Heart right ventricle (tissue), 16 donors: Measurements from ENCODE around the gene PCGF2. TPM values are rescaled to one million over a fixed set of nuclear protein-coding genes. Genes with fewer than 3 reads are reported as not detected.

Experiments used
- ATAC-seq, 8 donors: fragments of 200-7000 bp; cut with Tn5 transposase; one replicate each; pipeline ENCODE4 v1.9.1; 2020; ENCODE audit warnings: mild to moderate bottlenecking in 8 of 8, moderate library complexity in 8 of 8, moderate number of reproducible peaks in 1 of 8
- DNase-seq, 2 donors: peaks; one replicate each; pipeline ENCODE4 v3.0.0-alpha.2; 2020
- H3K27ac ChIP-seq, 10 donors: fragments of 200-600 bp; sonication (generic) in 2 of 10; one replicate each; pipeline versions ENCODE4 v1.5.0 to v1.8.0; 2020 to 2022; ENCODE audit warnings: mild to moderate bottlenecking in 3 of 10
- H3K27me3 ChIP-seq, 7 donors: fragments of 200-600 bp; one replicate each; pipeline ENCODE4 v1.8.0; 2021 to 2022; ENCODE audit warnings: mild to moderate bottlenecking in 2 of 7
- H3K36me3 ChIP-seq, 9 donors: fragments of 200-600 bp; sonication (generic) in 1 of 9; one replicate each; pipeline versions ENCODE4 v1.5.0 to v1.8.0; 2020 to 2022; ENCODE audit warnings: mild to moderate bottlenecking in 2 of 9
- H3K4me1 ChIP-seq, 9 donors: fragments of 200-600 bp; sonication (generic) in 1 of 9; one replicate each; pipeline versions ENCODE4 v1.5.0 to v1.8.0; 2020 to 2022; ENCODE audit warnings: mild to moderate bottlenecking in 4 of 9
- H3K4me3 ChIP-seq, 10 donors: fragments of 200-600 bp; sonication (generic) in 2 of 10; one replicate each; pipeline versions ENCODE4 v1.5.0 to v1.8.0; 2020 to 2022; ENCODE audit warnings: mild to moderate bottlenecking in 7 of 10, moderate library complexity in 2 of 10
- H3K9me3 ChIP-seq, 11 donors: fragments of 200-600 bp in 10 of 11; sonication (generic) in 2 of 11; one replicate each; pipeline versions ENCODE4 v1.5.0 to v1.8.0; 2013 to 2022; ENCODE audit warnings: mild to moderate bottlenecking in 2 of 11, control low read depth in 1 of 11, moderate library complexity in 1 of 11
- CTCF ChIP-seq, 9 donors: fragments of 200-600 bp; sonication (generic) in 2 of 9; IDR thresholded peaks; one replicate each; pipeline versions ENCODE4 v1.5.0 to v1.8.0; 2021 to 2022; ENCODE audit warnings: antibody characterized with exemption in 9 of 9, mild to moderate bottlenecking in 5 of 9, moderate library complexity in 1 of 9
- WGBS, 2 donors: extraction: QIAGEN DNeasy Blood & Tissue Kit; methylation state at CpG; one replicate each; pipeline ENCODE4 v1.1.7; 2013; ENCODE audit warnings: inconsistent platforms in 1 of 2; 5-methylcytosine and 5-hydroxymethylcytosine counted together
- intact Hi-C, 10 donors: fragments of 100-400 bp; cut with DNase I; formaldehyde crosslinking; loops; one replicate each; pipeline versions ENCODE4 v1.11.1 to v1.14.2; 2022
- polyA plus RNA-seq, 2 donors: library from polyadenylated mRNA; stranded (reverse); fragments of 200-250 nt; gene quantifications; one replicate each; pipeline ENCODE4 v1.2.3, GENCODE V29; 2013
- total RNA-seq, 10 donors: library from RNA; stranded (reverse); fragmentation: NEBNext Ultra II Directional in 3 of 10; extraction: Animal tissue kit (Norgen Biotek cat#: 25700) in 3 of 10; gene quantifications; one replicate each; pipeline versions ENCODE4 v1.2.1 to v1.2.4, GENCODE V29; 2021 to 2023
- donor health status: Arrhythmogenic right ventricular cardiomyopathy.
- donor health status: ischemic (EF 13 %, LVEDD 7.1; RV severe dilation, severe dysfunction).
- donor health status: healthy with polysubstance abuse.
- donor health status: DM: no; HTN: yes; CAD: no.
- donor health status: DM: no; HTN: no; CAD: no.
- donor health status: ischemic (EF 25% LVEDD 6.9; RV normal size, moderate dysfunction).
- donor health status: ischemic (EF 25% LVEDD 5.7; RV mildly dilated, moderate dysfunction).
- donor health status: healthy.
- donor health status: DM: yes; HTN: yes; CAD: no.
- donor health status: Ischemic cardiomyopathy.
- donor health status: ischemic (EF 35%, LVEDD 5.7; RV mildly dilated, moderate dysfunction).
- donor health status: nonischemic (EF 11% LVEDD 7.7; RV severe dilation, severe dysfunction).
- donor health status: DM: yes; HTN: yes; CAD: no.
- donor health status: PGD.
- donor health status: ischemic (EF 29% LVEDD 5.4; RV normal size, mild dysfunction).
- donor health status: nonischemic (EF 23%, LVEDD 6.1; RV moderate dilation, normal function).

PCGF2 gene
- total and polyA plus RNA-seq, 12 donors: 15.8 to 51.6 (median 23.7) TPM

GRCh38 chr17:38719943-38720641 lies 28.0 kb downstream of the PCGF2 start:
- ATAC-seq (peak in 3 of 8 donors; percentile 2 to 23 (median 23)), DNase-seq (no peak)
- H3K4me3 ChIP-seq: no peak overlapping the region
- peaks cover 0 to 24% (median 15%) of the 10 kb centered on the region in 9 donors for H3K4me1 ChIP-seq
- H3K27me3 ChIP-seq: no peaks in the 10 kb centered on the region
- no peak for TF ChIP-seq CTCF (IDR thresholded peaks at IDR 0.05)
- 78 to 79% methylated on average over 38 to 39 of the region's 39 CpGs for WGBS, 2 donors
- intact Hi-C loops: no loop called here
- H3K36me3 ChIP-seq: peaks cover 4 to 100% (median 69%) of the 10 kb centered on the region in 9 donors
- no peak overlapping the region for H3K27ac ChIP-seq
- H3K9me3 ChIP-seq: no peaks in the 10 kb centered on the region

GRCh38 chr17:38719289-38719942 lies 28.7 kb downstream of the PCGF2 start:
- Histone ChIP-seq H3K4me1 (peaks cover 0 to 17% (median 9%) of the 10 kb centered on the region in 9 donors), H3K4me3 (no peak overlapping the region), H3K36me3 (peaks cover 4 to 100% (median 69%) of the 10 kb centered on the region in 9 donors), H3K27me3 (no peaks in the 10 kb centered on the region), H3K27ac (no peak overlapping the region), H3K9me3 (no peaks in the 10 kb centered on the region)
- WGBS, 2 donors: 82 to 85% methylated on average over 29 of the region's 29 CpGs
- DNase-seq (no peak), ATAC-seq (peak in 1 of 8 donors; percentile 10)
- no peak for TF ChIP-seq CTCF (IDR thresholded peaks at IDR 0.05)
- intact Hi-C loops: no loop called here

GRCh38 chr17:38717139-38717745 lies 30.9 kb downstream of the PCGF2 start:
- TF ChIP-seq CTCF (IDR thresholded peaks at IDR 0.05): no peak
- no peak overlapping the region for H3K27ac ChIP-seq
- 82 to 87% methylated on average over 12 of the region's 12 CpGs for WGBS, 2 donors
- H3K36me3 ChIP-seq: peaks cover 5 to 100% (median 72%) of the 10 kb centered on the region in 9 donors
- no peaks in the 10 kb centered on the region for H3K27me3 ChIP-seq
- no peak for DNase-seq
- no peaks in the 10 kb centered on the region for H3K9me3 ChIP-seq
- intact Hi-C loops: no loop called here
- peaks cover 0 to 20% (median 7%) of the 10 kb centered on the region in 9 donors for H3K4me1 ChIP-seq
- no peak overlapping the region for H3K4me3 ChIP-seq
- ATAC-seq: no peak

- intact Hi-C loops: no loop called here
- H3K27me3 ChIP-seq: no peaks in the 10 kb centered on the region
- H3K9me3 ChIP-seq: no peaks in the 10 kb centered on the region
- no peak overlapping the region for H3K27ac ChIP-seq
- H3K4me1 ChIP-seq: peaks cover 0 to 20% (median 11%) of the 10 kb centered on the region in 9 donors
- H3K4me3 ChIP-seq: no peak overlapping the region
- 94% methylated on average over 18 of the region's 18 CpGs for WGBS, 2 donors
- peaks cover 5 to 100% (median 73%) of the 10 kb centered on the region in 9 donors for H3K36me3 ChIP-seq
- ATAC-seq (no peak), DNase-seq (no peak)
- no peak for TF ChIP-seq CTCF (IDR thresholded peaks at IDR 0.05)
Measured at GRCh38 chr17:38716368-38717005, 31.6 kb downstream of the PCGF2 start.
